Activated B cell treated with CpG ODN at 0.5 μM for 24 hours (primary cell): ENCODE measurements around the gene WWOX. TPM values are rescaled to one million over a fixed set of nuclear protein-coding genes. Genes with fewer than 3 reads are reported as not detected.

Experiments
- ATAC-seq: fragments of 200-7000 bp; cut with Tn5 transposase; one replicate; pipeline ENCODE4 v1.10.0; 2021; ENCODE audit warnings: low read depth, mild to moderate bottlenecking, moderate library complexity
- CTCF ChIA-PET: fragments of 350-600 bp; sonication (Branson Sonifier 250); formaldehyde crosslinking; loops from one replicate; lab custom pipeline; 2021; ENCODE audit warnings: antibody characterized with exemption; lab: Charles Lee
- POLR2A ChIA-PET: fragments of 350-600 bp; sonication (Branson Sonifier 250); formaldehyde crosslinking; loops from one replicate; lab custom pipeline; 2021; ENCODE audit warnings: antibody characterized with exemption; lab: Charles Lee
- DNase-seq: peaks from one replicate; pipeline ENCODE4 v3.0.0; 2022
- H3K27ac Mint-ChIP-seq: one replicate; pipeline ENCODE4 v1.8.0; 2020; ENCODE audit warnings: mixed read lengths
- H3K27me3 Mint-ChIP-seq: one replicate; pipeline ENCODE4 v1.8.0; 2021; ENCODE audit warnings: mixed read lengths
- H3K36me3 Mint-ChIP-seq: one replicate; pipeline ENCODE4 v1.8.0; 2021; ENCODE audit warnings: low read depth, mixed read lengths
- H3K4me1 Mint-ChIP-seq: one replicate; pipeline ENCODE4 v1.8.0; 2021; ENCODE audit warnings: mixed read lengths
- H3K4me3 Mint-ChIP-seq: one replicate; pipeline ENCODE4 v1.8.0; 2020; ENCODE audit warnings: mild to moderate bottlenecking, mixed read lengths
- H3K9me3 Mint-ChIP-seq: one replicate; pipeline ENCODE4 v1.8.0; 2020; ENCODE audit warnings: mixed read lengths
- CTCF ChIP-seq: fragments of 200-600 bp; IDR thresholded peaks from one replicate; pipeline ENCODE4 v1.8.0; 2022; ENCODE audit warnings: antibody characterized with exemption, mild to moderate bottlenecking
- intact Hi-C: fragments of 100-400 bp; cut with micrococcal nuclease; formaldehyde crosslinking; loops from one replicate; pipeline ENCODE4 v1.15.1; 2024
- total RNA-seq: library from RNA; stranded (reverse); gene quantifications from 2 replicates; pipeline ENCODE4 v1.2.3, GENCODE V29; 2022

WWOX gene
- total RNA-seq, 1 donor from 2014 or later = 22.6 TPM

- intact Hi-C loops = no loop called here
- TF ChIP-seq CTCF = no peak
- no peak overlapping the region for H3K27ac Mint-ChIP-seq
Observed at GRCh38 chr16:78134944-78135619, 35.6 kb downstream of the WWOX start.

DNA sequence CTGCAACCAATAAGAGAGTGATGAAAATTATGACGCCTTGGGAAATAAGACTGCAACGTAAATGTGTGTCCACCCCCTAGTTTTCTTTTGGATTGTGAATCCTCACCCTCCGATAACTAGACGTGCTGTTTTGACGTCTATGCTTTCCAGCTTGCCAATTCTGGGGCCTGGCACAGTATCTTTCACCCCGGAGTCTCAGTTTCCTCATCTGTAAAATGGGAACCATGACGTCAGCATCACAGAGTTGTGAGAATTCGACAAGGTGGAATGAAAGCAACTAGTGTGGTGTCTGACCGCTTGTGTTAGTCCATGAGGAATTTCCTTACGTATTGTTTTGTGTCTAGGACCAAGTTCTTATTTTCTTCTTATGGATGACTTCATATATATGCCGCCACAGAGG lies 37.7 kb downstream of the WWOX start:
- no peak for ATAC-seq

More at GRCh38 chr16:78134944-78135619, 35.6 kb downstream of the WWOX start:
- ChIA-PET POLR2A (no interaction called here), CTCF (interaction anchor here (1.0 to 1.9 kb wide), 3 partner anchors 9 to 35 kb away, joined by 3 to 8 read pairs (median 3); no protein-coding TSS in a partner anchor)
- Mint-ChIP-seq H3K4me3 (no peak overlapping the region), H3K27me3 (no peaks in the 10 kb centered on the region), H3K9me3 (peaks cover 2% of the 10 kb centered on the region), H3K36me3 (peaks cover 5% of the 10 kb centered on the region), H3K4me1 (peaks cover 33% of the 10 kb centered on the region)
- DNase-seq (no peak), ATAC-seq (no peak)

GRCh38 chr16:78137782-78138616 lies 38.5 kb downstream of the WWOX start:
- no peak overlapping the region for H3K27ac Mint-ChIP-seq
- CTCF ChIA-PET = no interaction called here
- H3K27me3 Mint-ChIP-seq = no peaks in the 10 kb centered on the region
- H3K4me3 Mint-ChIP-seq = peak overlapping the region; percentile 39
- POLR2A ChIA-PET = interaction anchor here (1.2 kb wide), 1 partner anchor 38 kb away, joined by 4 read pairs; the partner anchor contains the start of gene WWOX
- no peaks in the 10 kb centered on the region for H3K9me3 Mint-ChIP-seq
- no peak for TF ChIP-seq CTCF
- no peak for DNase-seq
- intact Hi-C loops = no loop called here
- peaks cover 33% of the 10 kb centered on the region for H3K4me1 Mint-ChIP-seq
- ATAC-seq = peak; percentile 40
- no peaks in the 10 kb centered on the region for H3K36me3 Mint-ChIP-seq

More for the DNA sequence above, 37.7 kb downstream of the WWOX start:
- peaks cover 33% of the 10 kb centered on the region for H3K4me1 Mint-ChIP-seq
- H3K27ac Mint-ChIP-seq = no peak overlapping the region
- H3K36me3 Mint-ChIP-seq = peaks cover 3% of the 10 kb centered on the region
- POLR2A ChIA-PET = no interaction called here
- no peaks in the 10 kb centered on the region for H3K9me3 Mint-ChIP-seq
- no peaks in the 10 kb centered on the region for H3K27me3 Mint-ChIP-seq
- TF ChIP-seq CTCF = no peak
- H3K4me3 Mint-ChIP-seq = no peak overlapping the region
- intact Hi-C loops = no loop called here
- DNase-seq = no peak
- CTCF ChIA-PET = no interaction called here

GRCh38 chr16:78140818-78141466 lies 41.5 kb downstream of the WWOX start:
- Mint-ChIP-seq H3K27ac (no peak overlapping the region), H3K4me3 (no peak overlapping the region), H3K9me3 (no peaks in the 10 kb centered on the region), H3K36me3 (no peaks in the 10 kb centered on the region), H3K4me1 (peaks cover 25% of the 10 kb centered on the region), H3K27me3 (no peaks in the 10 kb centered on the region)
- ChIA-PET CTCF (no interaction called here), POLR2A (interaction anchor here (0.6 kb wide), 1 partner anchor 349 kb away, joined by 5 read pairs; no protein-coding TSS in a partner anchor)
- intact Hi-C loops = no loop called here
- ATAC-seq (no peak), DNase-seq (no peak)
- no peak for TF ChIP-seq CTCF
